OCI-M1 (cell line): ENCODE measurements around the gene FUT6.

Experiments
- DNase-seq: peaks from one replicate; lab custom pipeline; 2025; lab: John Stamatoyannopoulos, UW

The FUT6 gene

GRCh38 chr19:5804516-5805461, 34.7 kb downstream of the FUT6 start, which contains the start of gene NRTN:
Gene NRTN, plus strand, starts transcription at chr19:5805067. Its CDS starts 19,099 bp downstream, at chr19:5824166.
- DNase-seq: peak; percentile 13

GRCh38 chr19:5803752-5804515, 35.6 kb downstream of the FUT6 start:
- DNase-seq: peak; percentile 93

GRCh38 chr19:5803441-5803751, 36.1 kb downstream of the FUT6 start:
- DNase-seq: no peak

GRCh38 chr19:5801796-5802619, 37.5 kb downstream of the FUT6 start:
- DNase-seq: no peak

DNA sequence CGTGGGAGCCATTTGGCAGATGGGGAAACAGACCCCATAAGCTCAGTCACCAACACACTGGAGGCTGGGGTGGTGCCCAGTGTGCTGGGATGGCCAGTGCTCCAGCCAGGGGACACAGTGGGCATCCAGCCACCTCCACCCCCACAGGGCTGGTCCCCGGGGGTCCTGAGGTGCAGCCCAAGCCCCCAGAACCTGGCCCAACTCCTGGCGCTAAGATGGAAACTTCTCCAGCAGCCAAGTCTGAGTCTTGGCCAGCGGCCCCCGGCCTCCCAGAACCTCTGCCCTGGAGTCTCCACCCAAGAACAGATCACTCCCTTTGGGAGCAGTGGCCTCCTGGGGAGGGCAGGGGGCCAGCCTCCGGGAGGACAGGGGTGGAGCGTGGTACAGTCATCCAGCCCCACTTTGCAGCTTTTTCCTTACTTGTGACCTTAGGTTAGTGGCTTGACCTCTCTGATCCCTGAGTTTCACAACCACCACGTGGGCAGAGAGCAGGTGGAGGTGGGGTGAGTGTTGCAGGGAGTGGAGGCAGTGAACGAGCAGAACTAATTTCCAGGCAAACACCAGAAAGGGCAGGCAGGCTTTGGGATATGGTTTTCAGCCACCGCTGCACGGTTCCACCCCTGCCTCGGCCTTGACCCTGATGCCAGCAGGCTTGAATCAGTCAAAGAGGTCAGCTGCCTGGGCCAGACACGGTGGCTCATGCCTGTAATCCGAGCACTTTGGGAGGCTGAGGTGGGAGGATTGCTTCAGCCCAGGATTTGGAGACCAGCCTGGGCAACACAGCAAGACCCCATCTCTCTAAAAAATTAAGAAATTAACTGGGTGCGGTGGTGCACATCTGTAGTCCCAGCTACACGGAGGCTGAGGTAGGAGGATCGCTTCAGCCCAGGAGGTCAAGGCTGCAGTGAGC, 38.9 kb downstream of the FUT6 start:
- DNase-seq: no peak

- DNase-seq: peak; percentile 94
Observed at GRCh38 chr19:5799247-5800241, 40.0 kb downstream of the FUT6 start.

DNA sequence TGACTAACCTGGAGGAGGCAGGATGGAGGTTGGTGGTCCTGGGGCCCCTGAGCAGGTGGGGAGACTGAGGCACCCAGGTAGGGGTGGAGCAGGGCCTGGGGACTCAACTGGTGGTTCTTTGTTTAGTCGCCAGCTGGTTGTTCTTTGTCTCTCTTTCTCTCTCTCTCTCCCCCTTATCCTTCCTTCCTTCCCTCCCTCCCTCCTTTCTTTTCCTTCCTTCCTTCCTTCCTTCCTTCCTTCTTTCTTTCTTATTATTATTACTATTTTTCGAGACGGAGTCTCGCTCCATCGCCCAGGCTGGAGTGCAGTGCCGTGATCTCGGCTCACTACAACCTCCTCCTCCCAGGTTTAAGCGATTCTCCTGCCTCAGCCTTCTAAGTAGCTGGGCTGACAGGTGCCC, 41.3 kb downstream of the FUT6 start:
- DNase-seq: no peak

DNA sequence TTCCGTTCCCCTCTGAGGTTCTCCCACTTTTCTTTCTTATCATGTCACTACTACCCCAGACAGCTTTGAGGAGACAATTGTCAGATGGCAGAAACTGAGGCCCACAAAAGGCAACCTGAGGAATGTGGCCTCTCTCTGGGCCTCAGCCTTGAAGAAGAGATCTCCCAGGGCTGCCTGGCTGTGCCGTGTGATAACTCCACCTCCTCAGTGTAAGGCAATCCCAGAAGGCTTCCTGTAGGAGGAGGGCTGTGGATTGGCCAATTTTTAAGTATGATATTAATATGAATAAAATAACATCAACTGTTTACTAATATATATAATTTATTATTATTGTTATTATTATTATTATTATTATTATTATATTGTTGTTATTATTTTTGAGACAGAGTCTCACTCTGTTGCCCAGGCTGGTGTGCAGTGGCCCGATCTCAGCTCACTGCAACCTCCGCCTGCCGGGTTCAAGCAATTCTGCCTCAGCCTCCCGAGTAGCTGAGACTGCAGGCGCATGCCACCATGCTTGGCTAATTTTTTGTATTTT, 44.1 kb downstream of the FUT6 start:
- DNase-seq: no peak

DNA sequence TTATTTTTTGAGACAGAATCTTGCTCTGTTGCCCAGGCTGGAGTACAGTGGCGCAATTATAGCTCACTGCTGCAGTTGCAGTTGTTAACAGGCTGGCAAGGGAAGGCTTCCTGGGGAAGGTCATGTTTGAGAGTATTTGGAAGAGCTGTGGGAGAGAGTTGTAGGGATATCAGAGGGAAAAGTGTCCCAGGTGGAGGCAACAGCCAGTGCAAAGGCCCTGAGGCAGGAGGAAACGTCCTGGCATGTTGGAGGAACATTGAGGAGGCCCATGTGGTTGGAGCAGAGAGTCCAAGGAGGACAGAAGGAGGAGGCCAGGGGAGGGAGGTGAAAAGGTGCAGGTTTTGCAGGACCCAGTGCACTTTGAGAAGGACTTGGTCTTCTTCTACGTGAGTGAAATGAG, 46.3 kb downstream of the FUT6 start:
- no peak for DNase-seq

GRCh38 chr19:5792224-5792623, 47.3 kb downstream of the FUT6 start:
- DNase-seq: no peak

DNA sequence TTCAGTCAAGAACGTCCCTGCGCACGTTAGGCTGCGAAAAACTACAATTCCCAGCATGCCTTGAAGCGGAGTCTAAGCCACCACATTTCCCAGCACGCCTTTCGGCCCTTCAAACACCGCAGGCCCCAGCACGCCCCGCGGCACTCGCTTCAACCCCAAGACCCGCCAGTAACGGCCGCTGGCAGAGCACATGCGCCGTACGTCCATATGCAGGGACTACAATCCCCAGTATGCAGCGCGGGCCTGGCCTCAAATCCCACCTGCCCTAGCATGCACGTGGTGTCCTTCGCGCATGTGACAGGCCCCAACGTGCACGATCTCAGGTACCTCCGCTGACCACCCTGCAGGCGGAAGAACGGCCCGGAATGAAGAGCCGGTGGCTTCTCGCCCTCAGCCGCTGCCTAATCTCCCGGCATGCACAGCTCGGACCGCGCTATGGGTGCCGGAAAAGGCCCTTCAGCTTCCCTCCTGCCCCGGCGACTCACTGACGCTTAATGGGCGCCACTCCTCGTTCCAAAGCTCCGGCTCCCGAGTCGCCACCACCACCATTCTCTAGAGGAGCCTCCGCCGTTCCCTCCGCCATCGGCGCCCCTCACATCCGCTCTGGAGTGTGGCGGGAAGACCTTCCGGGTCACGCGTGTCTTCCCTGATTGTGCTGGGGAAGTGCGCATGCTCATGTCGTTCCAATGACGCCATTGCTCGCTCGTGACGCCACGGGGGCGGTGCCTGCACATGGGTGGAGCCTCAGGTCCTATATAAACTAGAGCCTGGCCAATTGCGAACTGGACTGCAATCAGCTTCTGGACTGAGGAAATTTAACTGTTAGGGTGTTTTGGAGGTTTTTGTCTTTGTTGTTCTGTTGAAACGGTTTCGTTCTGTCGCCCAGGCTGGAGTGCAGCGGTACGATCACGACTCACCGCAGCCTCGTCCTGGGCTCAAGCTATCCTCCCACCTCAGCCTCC, 48.7 kb downstream of the FUT6 start, which contains the start of gene DUS3L:
TSS of gene DUS3L (minus strand) at position 605 of the 962 bp plus-strand sequence. CDS start at position 583, 22 bp downstream.
- DNase-seq: peak; percentile 96

DNA sequence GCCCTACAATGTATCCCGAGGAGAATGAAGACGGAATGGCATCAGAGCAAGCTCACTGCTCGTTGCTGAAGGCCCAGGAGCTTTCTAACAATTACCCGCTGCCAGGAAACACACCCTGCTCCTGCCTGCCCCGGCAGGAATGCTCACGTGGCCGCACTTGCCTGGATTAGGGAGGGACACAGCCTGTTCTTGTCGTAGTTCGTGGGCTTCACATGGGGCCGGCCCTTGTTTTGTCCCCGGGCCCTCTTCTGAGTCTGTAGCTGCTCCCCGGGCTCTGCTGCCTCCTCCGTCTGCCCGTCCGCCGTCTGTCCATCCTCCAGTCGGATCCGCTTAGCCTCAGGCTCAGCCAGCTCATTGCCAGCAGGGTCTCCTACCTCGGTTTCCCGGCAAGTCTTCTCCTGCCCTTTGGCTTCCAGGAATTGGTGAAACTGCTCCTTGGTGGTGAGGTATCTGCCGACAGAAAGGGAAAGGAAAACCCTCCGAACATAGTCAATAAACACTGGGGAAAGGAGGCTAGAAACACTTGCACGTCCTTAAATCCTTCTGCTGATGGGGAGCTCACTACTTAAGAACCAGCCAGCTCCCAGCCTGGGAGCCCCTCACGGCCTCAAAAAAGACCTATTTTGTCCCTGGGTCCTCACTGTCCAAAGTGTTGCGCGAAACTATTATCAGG, 49.5 kb downstream of the FUT6 start:
- no peak for DNase-seq

DNA sequence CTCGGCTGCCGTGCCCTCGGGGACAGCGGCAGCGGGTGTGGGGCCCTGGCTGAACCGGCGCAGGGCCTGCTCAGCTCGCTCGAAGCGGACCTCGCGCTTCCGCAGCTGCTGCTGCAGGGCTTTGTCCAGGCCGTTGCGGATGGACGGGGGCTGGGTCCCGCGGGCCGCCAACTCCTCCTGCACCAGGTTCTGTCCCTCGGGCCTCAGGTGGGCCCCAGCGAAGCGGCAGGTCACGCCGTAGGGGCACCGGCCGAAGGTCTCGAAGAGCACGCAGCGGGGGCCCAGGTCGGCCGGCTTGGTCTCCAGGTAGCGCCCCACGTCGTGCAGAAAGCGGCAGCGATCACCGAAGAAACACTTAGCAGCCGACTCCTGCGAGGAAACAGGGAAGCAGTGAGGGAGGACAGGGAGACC, 50.1 kb downstream of the FUT6 start:
- no peak for DNase-seq

DNA sequence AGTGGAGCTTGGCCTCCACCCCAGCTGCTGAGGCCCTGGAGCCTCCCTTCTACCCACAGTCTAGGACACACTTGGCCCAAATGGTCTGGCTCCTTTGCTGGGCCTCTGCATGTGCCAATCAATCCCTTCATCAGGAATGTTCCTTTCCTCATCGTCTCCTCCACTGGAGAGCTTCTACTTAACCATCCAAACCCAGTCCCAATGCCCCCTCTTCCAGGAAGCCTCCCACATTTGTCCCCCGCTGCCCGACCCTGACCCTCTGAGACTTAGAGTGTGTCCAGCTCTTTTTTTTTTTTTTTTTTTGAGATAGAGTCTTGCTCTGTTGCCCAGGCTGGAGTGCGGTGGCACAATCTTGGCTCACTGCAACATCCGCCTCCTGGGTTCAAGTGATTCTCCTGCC, 51.1 kb downstream of the FUT6 start:
- no peak for DNase-seq

- DNase-seq: no peak
Observed at GRCh38 chr19:5787409-5788182, 51.9 kb downstream of the FUT6 start.

DNA sequence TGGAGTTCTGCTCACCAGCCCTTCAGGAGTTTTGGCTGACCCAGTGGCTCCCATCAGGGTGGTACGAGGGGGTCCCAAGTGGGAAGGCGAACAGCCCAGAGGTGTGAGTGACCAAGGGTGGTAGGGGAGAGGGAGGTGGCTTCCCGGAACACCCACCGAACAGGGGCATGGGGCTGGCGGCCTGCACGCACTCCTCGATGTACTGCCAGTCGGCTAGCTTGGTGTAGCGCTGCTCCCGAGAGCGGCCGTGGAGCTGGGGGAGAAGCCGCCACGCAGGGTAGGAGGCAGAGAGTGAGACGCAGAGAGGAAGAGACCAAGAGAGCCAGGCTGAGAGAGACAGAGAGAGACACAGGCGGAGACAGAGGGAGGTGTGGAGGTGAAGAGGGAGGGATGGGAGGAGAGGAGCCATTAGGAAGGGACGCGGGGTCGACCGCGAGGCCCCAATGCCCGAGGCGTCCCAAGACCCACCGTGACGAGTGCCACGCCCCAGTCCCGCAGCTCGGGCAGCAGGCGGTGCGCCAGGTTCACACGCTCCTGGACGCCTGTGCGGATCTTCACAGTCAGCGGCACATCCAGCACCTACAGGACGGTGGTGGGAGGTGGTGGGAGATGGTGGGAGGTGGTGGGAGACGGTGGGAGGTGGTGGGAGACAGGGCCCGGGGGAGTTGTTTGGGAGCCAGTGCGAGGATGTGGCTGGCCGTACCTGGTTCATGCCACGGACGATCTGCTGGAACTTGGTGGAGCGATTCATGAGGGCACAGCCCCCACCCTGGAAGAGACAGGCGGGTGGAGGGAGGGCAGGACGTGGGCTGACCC, 52.7 kb downstream of the FUT6 start:
- no peak for DNase-seq
